Measurements from ENCODE around the gene PTPRD.
"Not testable (repeated sequence)": the region's sequence is repeated elsewhere in the genome, so short reads cannot be mapped to it uniquely, and the experiment has no call there.

Gene PTPRD

DNA sequence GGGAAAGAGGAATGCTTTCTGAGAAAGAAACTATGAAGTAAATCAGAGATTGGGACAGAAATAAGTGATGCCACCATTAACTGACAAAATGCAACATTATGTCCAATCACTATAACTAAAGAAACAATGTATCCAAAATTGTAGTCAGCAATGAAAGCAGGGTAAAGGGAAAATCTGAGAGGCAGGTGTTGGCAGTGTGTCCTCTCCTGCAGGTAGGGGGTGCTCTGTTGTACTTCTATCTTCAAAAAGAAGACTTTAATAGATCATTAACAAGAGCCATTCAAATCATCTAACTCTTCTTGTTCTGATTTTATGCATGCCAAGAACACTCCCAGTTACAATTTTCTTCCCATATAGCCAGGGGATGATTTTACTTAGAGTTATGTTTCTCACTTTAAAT is 1275.7 kb downstream of the PTPRD start:
- H3K9me3 Mint-ChIP-seq = peaks cover 5% of the 10 kb centered on the region
- no peak for DNase-seq
- no peaks in the 10 kb centered on the region for H3K27me3 Mint-ChIP-seq
- no peaks in the 10 kb centered on the region for H3K4me1 Mint-ChIP-seq (ENCODE audit: low read depth)
- no peak overlapping the region for H3K27ac Mint-ChIP-seq
- no peaks in the 10 kb centered on the region for H3K36me3 Mint-ChIP-seq (ENCODE audit: low read depth)
- no peak overlapping the region for H3K4me3 Mint-ChIP-seq

DNA sequence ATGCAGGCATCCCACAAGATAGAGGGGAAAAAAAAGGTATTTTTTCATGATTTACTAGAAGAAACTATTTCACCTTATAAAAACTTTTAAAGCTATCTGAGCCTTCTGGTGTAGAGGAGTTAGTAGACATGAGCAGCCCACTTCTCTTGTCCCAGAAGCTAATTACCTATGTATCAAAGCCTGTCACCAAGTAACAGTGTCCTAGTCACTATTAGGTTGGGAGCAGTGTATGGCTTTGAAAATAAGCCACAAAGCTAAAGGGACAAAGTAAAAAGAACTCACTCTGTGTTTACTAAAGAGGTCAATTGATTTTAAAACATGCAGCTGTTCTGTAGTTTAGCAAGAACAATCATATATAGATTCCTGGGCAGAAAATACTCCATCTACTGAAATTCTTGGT is 1286.1 kb downstream of the PTPRD start:
- DNase-seq = no peak
- no peaks in the 10 kb centered on the region for H3K4me1 Mint-ChIP-seq (ENCODE audit: low read depth)
- H3K36me3 Mint-ChIP-seq (ENCODE audit: low read depth) = no peaks in the 10 kb centered on the region
- H3K27me3 Mint-ChIP-seq = no peaks in the 10 kb centered on the region
- no peak overlapping the region for H3K4me3 Mint-ChIP-seq
- peaks cover 8% of the 10 kb centered on the region for H3K9me3 Mint-ChIP-seq
- no peak overlapping the region for H3K27ac Mint-ChIP-seq

DNA sequence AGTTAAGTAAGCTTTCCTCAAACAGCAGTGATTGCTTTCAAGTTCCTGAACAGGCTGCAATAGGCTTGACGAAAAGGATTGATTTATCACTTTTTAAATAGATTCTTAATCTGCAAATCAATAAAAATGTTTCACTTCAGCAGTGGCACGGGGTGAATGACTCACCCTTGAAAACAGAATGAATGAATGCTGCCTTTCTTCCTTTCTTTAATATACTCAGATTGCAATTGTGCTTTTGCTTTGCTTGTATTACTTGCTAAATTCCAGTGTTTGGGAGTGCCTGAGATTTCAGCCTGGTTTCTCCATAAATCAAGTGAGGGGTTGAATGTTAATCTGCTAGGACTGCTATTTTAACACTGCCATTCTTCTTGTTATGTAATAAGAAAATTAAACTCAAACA is 1293.8 kb downstream of the PTPRD start:
- no peak for DNase-seq
- Mint-ChIP-seq H3K36me3 (ENCODE audit: low read depth) (no peaks in the 10 kb centered on the region), H3K4me1 (ENCODE audit: low read depth) (no peaks in the 10 kb centered on the region), H3K27ac (no peak overlapping the region), H3K4me3 (no peak overlapping the region), H3K9me3 (no peaks in the 10 kb centered on the region), H3K27me3 (no peaks in the 10 kb centered on the region)

DNA sequence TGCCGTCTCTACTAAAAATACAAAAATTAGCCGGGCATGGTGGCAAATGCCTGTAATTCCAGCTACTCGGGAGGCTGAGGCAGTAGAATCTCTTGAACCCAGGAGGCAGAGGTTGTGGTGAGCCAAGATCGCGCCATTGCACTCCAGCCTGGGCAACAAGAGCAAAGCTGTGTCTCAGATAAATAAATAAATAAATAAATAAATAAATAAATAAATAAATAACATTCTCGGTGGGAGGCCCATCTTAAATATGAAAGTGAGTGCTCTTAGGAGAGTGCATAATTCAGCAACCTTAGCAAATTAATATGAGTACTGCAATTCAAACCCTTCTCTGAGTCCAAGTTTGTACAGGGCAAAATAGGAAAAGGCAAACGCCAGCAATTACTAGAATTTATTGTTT is 1302.1 kb downstream of the PTPRD start:
- H3K4me3 Mint-ChIP-seq; DNase-seq; H3K27ac Mint-ChIP-seq; H3K9me3 Mint-ChIP-seq; H3K27me3 Mint-ChIP-seq; H3K4me1 Mint-ChIP-seq (ENCODE audit: low read depth); H3K36me3 Mint-ChIP-seq (ENCODE audit: low read depth): not testable (repeated sequence)

DNA sequence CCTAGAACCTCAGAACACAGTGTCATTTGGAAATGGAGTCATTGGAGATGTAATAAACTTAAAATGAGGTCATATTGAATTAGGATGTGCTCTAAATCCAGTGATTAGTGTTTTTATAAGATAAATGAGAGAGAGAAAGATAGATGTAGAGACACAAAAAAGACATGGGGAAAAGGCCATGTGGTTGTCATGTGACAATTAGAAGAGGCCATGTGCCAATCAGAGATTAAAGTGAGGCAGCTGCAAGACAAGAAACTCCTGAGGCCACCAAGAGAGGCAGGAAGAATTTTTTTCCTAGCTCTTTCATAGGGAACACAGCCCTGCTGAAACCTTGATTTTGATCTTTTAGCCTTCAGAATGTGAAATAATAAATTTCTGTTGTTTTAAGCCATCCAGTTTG is 1307.2 kb downstream of the PTPRD start:
- Mint-ChIP-seq H3K4me1 (ENCODE audit: low read depth) (no peaks in the 10 kb centered on the region), H3K27me3 (no peaks in the 10 kb centered on the region), H3K9me3 (peaks cover 5% of the 10 kb centered on the region), H3K4me3 (no peak overlapping the region), H3K27ac (no peak overlapping the region), H3K36me3 (ENCODE audit: low read depth) (no peaks in the 10 kb centered on the region)
- DNase-seq = no peak

DNA sequence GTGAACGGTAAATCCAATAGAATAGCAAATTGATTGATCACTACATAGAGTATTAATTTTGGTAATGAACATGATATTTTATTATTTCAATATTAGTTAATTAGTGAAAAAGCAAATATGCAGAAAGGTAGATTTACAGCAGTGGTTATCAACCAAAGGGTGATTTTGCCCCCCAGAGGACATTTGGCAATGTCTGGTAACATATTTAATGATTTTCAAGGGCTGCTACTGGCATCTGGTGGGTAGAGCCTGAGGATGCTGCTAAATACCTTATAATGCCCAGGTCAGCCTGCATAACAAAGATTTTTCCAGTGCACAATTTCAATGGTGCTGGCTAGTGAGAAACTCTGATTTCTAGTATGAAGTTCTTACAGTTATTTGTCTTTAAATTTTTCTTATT is 1313.7 kb downstream of the PTPRD start:
- DNase-seq = no peak
- no peaks in the 10 kb centered on the region for H3K4me1 Mint-ChIP-seq (ENCODE audit: low read depth)
- no peaks in the 10 kb centered on the region for H3K36me3 Mint-ChIP-seq (ENCODE audit: low read depth)
- H3K27ac Mint-ChIP-seq = no peak overlapping the region
- no peaks in the 10 kb centered on the region for H3K27me3 Mint-ChIP-seq
- H3K9me3 Mint-ChIP-seq = peaks cover 2% of the 10 kb centered on the region
- H3K4me3 Mint-ChIP-seq = no peak overlapping the region

DNA sequence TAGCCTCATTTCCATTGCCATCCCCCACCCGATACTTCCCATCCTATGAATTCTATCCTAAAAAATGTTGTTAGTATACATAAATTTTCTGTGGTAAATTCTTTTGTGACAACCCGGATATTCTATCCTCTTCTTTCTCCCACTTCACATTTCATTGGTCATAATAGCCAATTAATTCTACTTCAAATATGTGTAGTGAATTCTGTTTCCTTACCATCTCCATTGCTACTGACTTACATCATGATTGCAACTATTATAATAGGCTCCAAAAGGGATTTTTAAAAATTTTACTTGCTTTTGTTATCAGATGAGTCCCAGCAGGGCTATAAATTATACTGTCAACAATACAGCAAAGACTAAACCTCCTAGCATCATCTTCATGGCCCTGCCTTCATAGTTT is 1326.8 kb downstream of the PTPRD start:
- DNase-seq = no peak
- Mint-ChIP-seq H3K4me3 (no peak overlapping the region), H3K4me1 (ENCODE audit: low read depth) (no peaks in the 10 kb centered on the region), H3K27ac (no peak overlapping the region), H3K9me3 (no peaks in the 10 kb centered on the region), H3K27me3 (no peaks in the 10 kb centered on the region), H3K36me3 (ENCODE audit: low read depth) (no peaks in the 10 kb centered on the region)

DNA sequence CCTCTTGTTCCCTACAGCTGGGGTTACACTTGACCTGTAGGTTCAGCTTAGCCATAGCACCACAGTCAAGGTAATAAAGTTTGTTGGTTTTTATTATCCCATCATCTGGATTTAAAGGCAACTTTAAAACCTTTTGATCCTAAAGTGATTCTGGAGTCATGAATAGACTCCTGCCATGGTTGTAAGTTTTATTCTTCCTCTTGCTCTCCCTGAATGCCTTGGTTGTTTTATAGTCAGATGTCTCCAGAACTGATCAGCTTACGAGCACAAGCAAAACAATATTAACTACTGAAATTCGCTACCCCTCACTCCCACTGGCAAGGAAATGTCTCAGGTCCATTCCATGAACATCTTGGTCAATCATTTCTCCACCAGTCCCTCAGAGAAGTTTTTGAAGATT is 1328.6 kb downstream of the PTPRD start:
- no peak overlapping the region for H3K27ac Mint-ChIP-seq
- DNase-seq = no peak
- no peak overlapping the region for H3K4me3 Mint-ChIP-seq
- H3K36me3 Mint-ChIP-seq (ENCODE audit: low read depth) = no peaks in the 10 kb centered on the region
- H3K27me3 Mint-ChIP-seq = no peaks in the 10 kb centered on the region
- H3K9me3 Mint-ChIP-seq = no peaks in the 10 kb centered on the region
- H3K4me1 Mint-ChIP-seq (ENCODE audit: low read depth) = no peaks in the 10 kb centered on the region

DNA sequence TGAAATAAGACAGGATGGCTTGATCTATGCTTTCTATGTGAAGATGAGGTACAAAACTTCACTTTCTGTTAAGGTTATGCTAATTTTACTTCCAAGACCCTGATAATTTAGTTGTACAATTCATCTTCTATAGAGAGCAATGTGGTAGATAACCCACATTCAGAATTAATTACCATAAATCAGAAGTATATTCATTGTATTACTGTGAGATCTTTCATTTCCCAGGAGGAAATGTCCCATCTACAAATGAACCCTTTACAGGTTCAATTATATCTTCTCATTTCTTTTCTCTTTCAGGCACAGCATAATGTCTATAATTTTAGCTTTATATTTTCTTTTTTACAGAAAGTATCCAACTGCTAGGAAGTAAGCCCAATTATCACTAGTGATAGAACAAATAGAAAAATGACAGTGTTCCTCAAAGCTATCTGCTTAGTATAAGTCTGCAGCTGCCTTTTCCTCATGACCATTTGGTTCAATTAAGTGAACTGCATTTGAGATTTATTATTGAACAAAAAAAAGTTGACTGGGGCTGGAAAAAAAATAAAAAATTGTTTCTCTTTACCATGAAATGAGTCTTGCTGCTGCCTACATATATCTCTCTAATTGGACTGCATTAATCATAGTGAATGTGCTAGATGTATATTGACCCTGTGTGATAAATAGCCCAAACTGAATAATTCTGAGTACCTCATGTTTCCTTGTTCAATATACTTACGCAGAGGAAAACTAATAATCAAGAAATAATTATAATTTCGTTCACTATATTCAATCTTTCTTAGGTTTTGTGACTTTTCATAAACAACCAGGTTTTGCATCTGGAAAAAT is 1329.4 kb downstream of the PTPRD start:
- H3K9me3 Mint-ChIP-seq = no peaks in the 10 kb centered on the region
- no peaks in the 10 kb centered on the region for H3K36me3 Mint-ChIP-seq (ENCODE audit: low read depth)
- H3K27ac Mint-ChIP-seq = no peak overlapping the region
- no peak for DNase-seq
- no peaks in the 10 kb centered on the region for H3K27me3 Mint-ChIP-seq
- no peaks in the 10 kb centered on the region for H3K4me1 Mint-ChIP-seq (ENCODE audit: low read depth)
- H3K4me3 Mint-ChIP-seq = no peak overlapping the region

DNA sequence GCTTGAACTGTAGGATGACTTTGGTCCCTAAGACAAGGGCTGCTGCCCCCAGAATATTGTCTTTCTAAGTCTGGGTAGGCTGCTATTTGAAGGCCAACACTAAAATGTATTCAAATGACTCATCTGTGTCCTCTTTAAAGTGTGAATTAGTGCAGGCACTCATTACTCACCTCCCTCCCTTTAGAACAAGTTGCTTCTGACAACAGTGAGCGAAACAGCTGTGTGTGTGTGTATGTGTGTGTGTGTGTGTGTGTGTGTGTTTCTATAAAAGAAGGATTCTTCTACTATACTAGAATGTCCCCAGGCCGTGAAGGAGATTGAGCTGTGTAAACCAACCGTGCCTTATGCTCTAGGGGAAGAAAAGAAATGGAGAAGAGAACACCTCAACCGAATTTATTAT is 1337.2 kb downstream of the PTPRD start:
- Mint-ChIP-seq H3K9me3 (peaks cover under 1% of the 10 kb centered on the region), H3K36me3 (ENCODE audit: low read depth) (no peaks in the 10 kb centered on the region), H3K4me1 (ENCODE audit: low read depth) (no peaks in the 10 kb centered on the region), H3K27me3 (no peaks in the 10 kb centered on the region), H3K27ac (no peak overlapping the region), H3K4me3 (no peak overlapping the region)
- no peak for DNase-seq

DNA sequence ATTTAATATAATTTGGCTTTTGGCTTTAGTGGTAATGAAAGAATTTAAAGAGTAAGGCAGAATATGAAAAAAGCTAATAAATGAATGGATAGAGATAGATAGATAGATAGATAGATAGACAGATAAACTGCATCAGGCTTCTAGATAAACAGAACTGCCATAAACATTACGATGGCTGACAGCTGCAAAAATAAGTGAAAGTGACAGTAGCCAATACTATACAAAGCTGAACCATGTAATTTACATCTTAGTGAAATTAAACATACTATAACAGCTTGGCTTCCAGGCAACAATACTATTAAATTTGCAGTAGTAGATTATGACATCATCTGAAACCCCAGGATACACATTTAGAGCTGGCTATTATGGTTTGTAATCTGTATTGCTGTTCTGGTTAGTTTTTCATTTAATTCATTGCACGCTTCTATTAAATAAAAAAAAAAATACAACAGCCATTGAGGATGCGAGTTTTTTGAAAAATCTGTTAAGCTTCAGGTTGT is 1354.8 kb downstream of the PTPRD start:
- Mint-ChIP-seq H3K27ac (no peak overlapping the region), H3K4me3 (no peak overlapping the region), H3K36me3 (ENCODE audit: low read depth) (no peaks in the 10 kb centered on the region), H3K27me3 (no peaks in the 10 kb centered on the region), H3K4me1 (ENCODE audit: low read depth) (no peaks in the 10 kb centered on the region), H3K9me3 (peaks cover 2% of the 10 kb centered on the region)
- no peak for DNase-seq

DNA sequence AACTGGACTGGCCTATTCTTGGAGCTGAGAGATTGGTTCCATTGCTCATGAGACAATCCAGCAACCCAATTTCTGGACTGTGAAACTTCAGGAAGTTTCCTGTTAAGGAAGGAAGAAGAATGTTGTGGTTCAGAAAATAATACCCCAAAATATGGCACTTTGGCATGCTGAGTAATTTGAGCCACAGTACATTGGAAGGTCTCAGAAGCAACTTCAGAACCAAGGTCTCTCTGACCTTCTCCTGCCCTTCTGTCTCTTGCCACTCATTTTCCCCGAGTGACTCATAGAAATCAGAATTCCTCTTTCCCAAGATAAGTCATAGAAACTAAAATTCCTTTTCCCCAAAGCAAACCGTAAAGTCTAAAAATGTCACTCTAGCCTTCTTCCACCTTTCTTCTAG is 1366.1 kb downstream of the PTPRD start:
- Mint-ChIP-seq H3K9me3 (peaks cover 6% of the 10 kb centered on the region), H3K27me3 (no peaks in the 10 kb centered on the region), H3K4me3 (no peak overlapping the region), H3K27ac (no peak overlapping the region), H3K36me3 (ENCODE audit: low read depth) (no peaks in the 10 kb centered on the region), H3K4me1 (ENCODE audit: low read depth) (no peaks in the 10 kb centered on the region)
- DNase-seq = no peak

DNA sequence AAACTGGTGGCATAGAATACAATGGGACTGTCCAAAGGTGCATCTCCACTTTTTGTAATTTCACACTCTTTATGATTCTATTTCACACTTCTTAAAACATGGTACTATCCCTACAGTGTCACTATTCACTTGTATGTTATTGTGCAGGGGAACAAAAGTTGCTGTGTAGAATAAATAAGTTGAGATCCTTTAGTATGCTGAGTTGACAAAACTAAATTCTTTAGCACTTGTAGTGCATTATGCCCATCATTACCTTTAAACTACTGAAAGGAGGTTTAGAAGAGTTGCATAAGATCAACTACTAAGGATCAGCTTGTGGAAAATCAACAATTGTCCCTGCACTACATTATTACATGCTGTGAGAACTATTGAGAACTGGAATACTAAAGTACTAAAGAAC is 1380.9 kb downstream of the PTPRD start:
- peaks cover 11% of the 10 kb centered on the region for H3K9me3 Mint-ChIP-seq
- H3K4me3 Mint-ChIP-seq = no peak overlapping the region
- DNase-seq = no peak
- no peaks in the 10 kb centered on the region for H3K36me3 Mint-ChIP-seq (ENCODE audit: low read depth)
- H3K27me3 Mint-ChIP-seq = no peaks in the 10 kb centered on the region
- no peaks in the 10 kb centered on the region for H3K4me1 Mint-ChIP-seq (ENCODE audit: low read depth)
- no peak overlapping the region for H3K27ac Mint-ChIP-seq

DNA sequence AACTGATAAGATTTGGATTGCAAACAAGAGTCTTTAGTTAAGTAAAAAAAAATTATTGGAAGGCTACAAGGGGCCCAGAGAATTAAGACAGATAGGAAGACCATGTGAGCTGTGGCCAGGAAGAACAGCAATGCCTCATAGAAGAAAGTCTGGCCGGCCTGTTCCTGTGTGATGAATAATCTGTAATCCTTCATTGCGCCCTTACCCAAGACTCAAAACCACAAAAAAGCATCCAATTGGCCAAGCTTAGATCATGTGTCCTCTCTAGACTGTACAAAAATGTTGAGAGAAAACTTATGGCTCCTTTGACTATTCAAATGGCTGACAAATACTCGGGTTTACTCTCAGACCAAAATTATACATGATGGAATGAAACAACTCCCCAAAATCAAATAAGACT is 1383.5 kb downstream of the PTPRD start:
- Mint-ChIP-seq H3K9me3 (peaks cover 10% of the 10 kb centered on the region), H3K4me3 (no peak overlapping the region), H3K4me1 (ENCODE audit: low read depth) (no peaks in the 10 kb centered on the region), H3K36me3 (ENCODE audit: low read depth) (no peaks in the 10 kb centered on the region), H3K27me3 (no peaks in the 10 kb centered on the region), H3K27ac (no peak overlapping the region)
- DNase-seq = no peak

DNA sequence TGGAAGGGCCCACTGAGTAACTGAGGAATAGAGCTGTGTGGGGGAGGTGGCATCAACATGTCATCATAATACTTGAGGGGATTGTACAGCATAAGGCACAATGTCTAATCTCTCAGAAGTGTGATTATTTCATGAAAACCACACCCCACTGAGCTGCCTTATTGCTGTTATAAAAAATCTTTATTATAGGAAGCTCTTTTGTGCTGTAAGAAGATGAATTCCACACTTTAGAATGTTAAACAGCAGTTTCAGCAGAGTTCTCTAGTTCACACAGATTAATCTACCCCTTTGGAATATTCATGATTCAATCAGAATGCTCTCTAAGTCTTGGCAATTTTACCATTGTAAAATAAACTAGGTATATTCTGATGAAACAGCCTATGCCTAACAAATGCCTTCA is 1389.6 kb downstream of the PTPRD start:
- Mint-ChIP-seq H3K4me3 (no peak overlapping the region), H3K27me3 (no peaks in the 10 kb centered on the region), H3K4me1 (ENCODE audit: low read depth) (no peaks in the 10 kb centered on the region), H3K9me3 (peaks cover 3% of the 10 kb centered on the region), H3K36me3 (ENCODE audit: low read depth) (no peaks in the 10 kb centered on the region), H3K27ac (no peak overlapping the region)
- no peak for DNase-seq

DNA sequence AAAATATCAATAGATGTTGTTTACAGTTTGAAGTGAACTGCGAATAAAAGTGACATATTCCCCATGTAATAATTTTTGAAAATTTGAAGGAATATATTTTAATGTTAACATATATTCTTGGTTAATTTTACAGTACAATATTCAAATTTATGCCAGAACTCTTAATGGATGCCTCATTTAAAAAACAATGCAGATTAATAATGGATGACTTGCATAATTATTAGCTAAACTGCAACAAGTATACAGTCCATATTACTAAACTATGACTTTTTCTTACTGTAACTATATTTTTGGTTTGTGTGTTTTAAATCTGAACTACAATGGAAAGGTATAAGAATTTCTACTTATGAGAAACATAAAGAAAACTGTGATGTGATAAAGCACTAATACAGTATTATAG is 1390.1 kb downstream of the PTPRD start:
- no peak overlapping the region for H3K4me3 Mint-ChIP-seq
- peaks cover 3% of the 10 kb centered on the region for H3K9me3 Mint-ChIP-seq
- no peak overlapping the region for H3K27ac Mint-ChIP-seq
- no peak for DNase-seq
- no peaks in the 10 kb centered on the region for H3K36me3 Mint-ChIP-seq (ENCODE audit: low read depth)
- H3K27me3 Mint-ChIP-seq = no peaks in the 10 kb centered on the region
- H3K4me1 Mint-ChIP-seq (ENCODE audit: low read depth) = no peaks in the 10 kb centered on the region

All from activated T-cell treated with anti-CD3 and anti-CD28 coated beads, Interleukin-2, amount 50 U/mL, for 24 hours (primary cell).